Measurements from ENCODE around the gene CA10.

- no peak for TF ChIP-seq POLR2AphosphoS5 (IDR thresholded peaks at IDR 0.05; ENCODE audit: low read depth)
- no peak for TF ChIP-seq CTCF (conservative IDR thresholded peaks at IDR 0.05; ENCODE audit: low read depth in 2 of 2)
- TF ChIP-seq EZH2phosphoT487 (IDR thresholded peaks at IDR 0.05; ENCODE audit: unreplicated experiment): no peak
- no peak for TF ChIP-seq NANOG (IDR thresholded peaks at IDR 0.05; ENCODE audit: borderline replicate concordance)
- no peak for TF ChIP-seq EZH2 (IDR thresholded peaks at IDR 0.05; ENCODE audit: low read depth, unreplicated experiment)
- TF ChIP-seq ZNF331 (CRISPR knock-in tag; IDR thresholded peaks at IDR 0.05; ENCODE audit: low read depth): no peak
- TF ChIP-seq REST (IDR thresholded peaks at IDR 0.05; ENCODE audit: unreplicated experiment): no peak
- no peak for TF ChIP-seq ETS1 (IDR thresholded peaks at IDR 0.05)
Observed at GRCh38 chr17:51710634-51710979, 447.9 kb downstream of the CA10 start.

Data from GM23338 (cell line).